Lung (tissue), 12 donors: ENCODE results near the gene CTSC. TPM values are rescaled to one million over a fixed set of nuclear protein-coding genes. Genes with fewer than 3 reads are reported as not detected.

Experiments
- ATAC-seq: fragments of 200-7000 bp; cut with Tn5 transposase; one replicate; pipeline ENCODE4 v1.9.1; 2020; ENCODE audit warnings: moderate number of reproducible peaks; ENCODE audit not compliant: insufficient read depth, low FRiP score
- DNase-seq, 3 donors: peaks; one replicate each; pipeline ENCODE4 v3.0.0-alpha.2; 2013 to 2017
- H3K27ac ChIP-seq, 2 donors: one replicate each; pipeline ENCODE4 v1.5.1; 2013; ENCODE audit warnings: mild to moderate bottlenecking in 2 of 2, moderate library complexity in 2 of 2, control low read depth in 1 of 2, inconsistent platforms in 1 of 2, low read depth in 1 of 2, low read length in 1 of 2
- H3K27me3 ChIP-seq, 3 donors: one replicate each; pipeline ENCODE4 v1.5.1; 2013; ENCODE audit warnings: low read length in 2 of 3; ENCODE audit not compliant: control insufficient read depth in 3 of 3, insufficient read depth in 3 of 3
- H3K36me3 ChIP-seq, 4 donors: one replicate each; pipeline ENCODE4 v1.5.1; 2013; ENCODE audit warnings: low read length in 4 of 4, mild to moderate bottlenecking in 1 of 4, moderate library complexity in 1 of 4; ENCODE audit not compliant: control insufficient read depth in 4 of 4, insufficient read depth in 4 of 4
- H3K4me1 ChIP-seq, 5 donors: one replicate each; pipeline ENCODE4 v1.5.1; 2013; ENCODE audit warnings: low read length in 5 of 5, mild to moderate bottlenecking in 2 of 5, moderate library complexity in 1 of 5; ENCODE audit not compliant: control insufficient read depth in 5 of 5, insufficient read depth in 5 of 5
- H3K4me3 ChIP-seq: one replicate; pipeline ENCODE4 v1.5.1; 2013; ENCODE audit warnings: mild to moderate bottlenecking, control low read depth, moderate library complexity
- H3K9ac ChIP-seq, 2 donors: one replicate each; pipeline ENCODE4 v1.5.1; 2013; ENCODE audit warnings: low read length in 2 of 2, control low read depth in 1 of 2; ENCODE audit not compliant: insufficient read depth in 1 of 2
- H3K9me3 ChIP-seq, 4 donors: one replicate each; pipeline ENCODE4 v1.5.1; 2013; ENCODE audit warnings: low read length in 3 of 4, mild to moderate bottlenecking in 1 of 4, moderate library complexity in 1 of 4; ENCODE audit not compliant: control insufficient read depth in 4 of 4, insufficient read depth in 3 of 4
- CTCF ChIP-seq: IDR thresholded peaks from 2 replicates; pipeline ENCODE4 v1.5.1; 2012; ENCODE audit warnings: mild to moderate bottlenecking; ENCODE audit errors: control extremely low read depth, extremely low read depth
- WGBS, 2 donors: extraction: QIAGEN DNeasy Blood & Tissue Kit; methylation state at CpG; one replicate each; pipeline ENCODE4 v1.1.7; 2013; 5-methylcytosine and 5-hydroxymethylcytosine counted together
- polyA plus RNA-seq, 2 donors: library from polyadenylated mRNA; stranded (reverse); fragments of 200-250 nt; gene quantifications; one replicate each; pipeline ENCODE4 v1.2.1, GENCODE V29; 2013
- total RNA-seq, 2 donors: library from RNA; depleted of rRNA in 1 of 2; stranded (reverse); fragments of >200 nt in 1 of 2; gene quantifications; one replicate each; pipeline ENCODE4 v1.2.1, GENCODE V29; 2014 to 2021
- donor health status: control.
- donor health status: control.
- donor health status: Bipolar disorder and iron deficiency.
- donor health status: healthy.
- donor health status: DM: yes; HTN: yes; CAD: no.

Gene CTSC
- total and polyA plus RNA-seq, 4 donors: 87.1 to 363 (median 221) TPM

- no peak for TF ChIP-seq CTCF
- WGBS, 2 donors: 79 to 81% methylated on average over 1 of the region's 1 CpG
- ATAC-seq (no peak), DNase-seq (no peak)
- Histone ChIP-seq H3K9me3 (no peaks in the 10 kb centered on the region), H3K4me1 (peaks cover 0 to 20% (median 3%) of the 10 kb centered on the region in 5 donors), H3K27me3 (no peaks in the 10 kb centered on the region), H3K27ac (no peak overlapping the region), H3K36me3 (peaks cover 2 to 34% (median 17%) of the 10 kb centered on the region in 4 donors), H3K9ac (no peak overlapping the region), H3K4me3 (no peak overlapping the region)
These were observed 4.7 kb downstream of the CTSC start for GRCh38 chr11:88332851-88333250.

GRCh38 chr11:88330826-88331428, 6.6 kb downstream of the CTSC start:
- no peak for TF ChIP-seq CTCF
- no peak for ATAC-seq
- no peak for DNase-seq
- WGBS, 2 donors: 94 to 96% methylated on average over 5 of the region's 5 CpGs
- Histone ChIP-seq H3K36me3 (peaks cover 3 to 41% (median 16%) of the 10 kb centered on the region in 4 donors), H3K4me3 (no peak overlapping the region), H3K27me3 (no peaks in the 10 kb centered on the region), H3K27ac (no peak overlapping the region), H3K9ac (no peak overlapping the region), H3K9me3 (no peaks in the 10 kb centered on the region), H3K4me1 (peaks cover 0 to 24% (median 3%) of the 10 kb centered on the region in 5 donors)

GRCh38 chr11:88329563-88330250, 7.8 kb downstream of the CTSC start:
- no peak for DNase-seq
- Histone ChIP-seq H3K4me1 (peaks cover 0 to 17% (median 0%) of the 10 kb centered on the region in 5 donors), H3K36me3 (peaks cover 3 to 41% (median 21%) of the 10 kb centered on the region in 4 donors), H3K9me3 (no peaks in the 10 kb centered on the region), H3K27me3 (no peaks in the 10 kb centered on the region), H3K9ac (no peak overlapping the region), H3K27ac (no peak overlapping the region), H3K4me3 (no peak overlapping the region)
- WGBS, 2 donors: 88 to 93% methylated on average over 8 of the region's 8 CpGs
- no peak for ATAC-seq
- no peak for TF ChIP-seq CTCF
